Endometrial microvascular endothelial cells (primary cell): ENCODE data around the gene STRBP. TPM values are rescaled to one million over a fixed set of nuclear protein-coding genes. Genes with fewer than 3 reads are reported as not detected.
"Not testable (repeated sequence)": the region's sequence is repeated elsewhere in the genome, so short reads cannot be mapped to it uniquely, and the experiment has no call there.

Source experiments
- in situ Hi-C: cut with HindIII; loops from 2 replicates; pipeline ENCODE4 v1.10.0; 2017; ENCODE audit warnings: low sequenced_read_pairs, low pct_unique_long_range_greater_than_20kb; ENCODE audit errors: inconsistent ontology term
- total RNA-seq: library from RNA; depleted of rRNA; stranded (reverse); fragments of >200 nt; gene quantifications from one replicate; pipeline ENCODE4 v1.2.3, GENCODE V29; 2015; ENCODE audit errors: inconsistent ontology term

Gene STRBP
- 5.9 TPM for total RNA-seq

GRCh38 chr9:123268465-123269259, at the start of gene STRBP:
STRBP (minus strand) TSS chr9:123268586; CDS start chr9:123184134, 84,452 bp downstream.
- in situ Hi-C loops: no loop called here

- in situ Hi-C loops: no loop called here
Observed at GRCh38 chr9:123316053-123316718, 47.8 kb upstream of the STRBP start.

- in situ Hi-C loops: no loop called here
Observed at GRCh38 chr9:123315635-123316034, 47.2 kb upstream of the STRBP start.

GRCh38 chr9:123314617-123315016, 46.2 kb upstream of the STRBP start:
- in situ Hi-C loops: no loop called here

- in situ Hi-C loops: no loop called here
Observed at GRCh38 chr9:123312306-123312877, 44.0 kb upstream of the STRBP start.

- in situ Hi-C loops: no loop called here
Observed at GRCh38 chr9:123311250-123311752, 42.9 kb upstream of the STRBP start.

GRCh38 chr9:123310551-123311249, 42.3 kb upstream of the STRBP start:
- in situ Hi-C loops: no loop called here

- in situ Hi-C loops: no loop called here
Observed at GRCh38 chr9:123309611-123310010, 41.2 kb upstream of the STRBP start.

- in situ Hi-C loops: no loop called here
Observed at GRCh38 chr9:123305879-123306278, 37.5 kb upstream of the STRBP start.

GRCh38 chr9:123304340-123304691, 35.9 kb upstream of the STRBP start:
- in situ Hi-C loops: no loop called here

- in situ Hi-C loops: no loop called here
Observed at GRCh38 chr9:123302348-123303214, 34.2 kb upstream of the STRBP start.

GRCh38 chr9:123301936-123302335, 33.5 kb upstream of the STRBP start:
- in situ Hi-C loops: not testable (repeated sequence)

GRCh38 chr9:123300554-123300953, 32.2 kb upstream of the STRBP start:
- in situ Hi-C loops: no loop called here

- in situ Hi-C loops: no loop called here
Observed at GRCh38 chr9:123299558-123300126, 31.3 kb upstream of the STRBP start.

- in situ Hi-C loops: no loop called here
Observed at GRCh38 chr9:123296174-123296573, 27.8 kb upstream of the STRBP start.

GRCh38 chr9:123291736-123292135, 23.4 kb upstream of the STRBP start:
- in situ Hi-C loops: no loop called here

- in situ Hi-C loops: no loop called here
Observed at GRCh38 chr9:123290764-123291163, 22.4 kb upstream of the STRBP start.

- in situ Hi-C loops: no loop called here
Observed at GRCh38 chr9:123287639-123288038, 19.3 kb upstream of the STRBP start.
